ENCODE results near the gene NCLN.

DNA sequence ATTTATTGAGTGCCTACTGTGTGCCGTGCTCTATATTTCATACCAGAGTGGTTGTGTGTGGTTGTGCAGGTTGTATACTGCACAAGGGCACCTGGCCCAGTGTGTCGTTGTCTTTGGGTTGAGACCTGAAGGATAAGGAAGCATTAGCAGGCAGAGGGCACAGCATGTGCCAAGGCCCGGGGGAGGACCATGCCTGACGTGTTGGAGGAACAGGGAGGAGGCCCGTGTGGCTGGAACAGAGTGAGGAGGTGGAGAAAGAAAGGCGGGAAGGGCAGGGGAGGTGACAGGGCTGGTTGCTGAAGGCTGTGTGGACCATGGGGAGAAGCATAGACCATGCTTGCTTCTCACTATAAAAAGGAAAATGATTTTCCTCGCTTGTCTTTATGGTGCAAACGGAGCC, 65.5 kb downstream of the NCLN start:
- TF ChIP-seq YY1 (IDR thresholded peaks at IDR 0.05; ENCODE audit: insufficient read depth, insufficient read length), result no peak
- TF ChIP-seq ZNF274 (IDR thresholded peaks at IDR 0.05; ENCODE audit: low read depth, low read length), result no peak

All from NT2/D1 (cell line).